Measurements from ENCODE around the gene RHBG.

DNA sequence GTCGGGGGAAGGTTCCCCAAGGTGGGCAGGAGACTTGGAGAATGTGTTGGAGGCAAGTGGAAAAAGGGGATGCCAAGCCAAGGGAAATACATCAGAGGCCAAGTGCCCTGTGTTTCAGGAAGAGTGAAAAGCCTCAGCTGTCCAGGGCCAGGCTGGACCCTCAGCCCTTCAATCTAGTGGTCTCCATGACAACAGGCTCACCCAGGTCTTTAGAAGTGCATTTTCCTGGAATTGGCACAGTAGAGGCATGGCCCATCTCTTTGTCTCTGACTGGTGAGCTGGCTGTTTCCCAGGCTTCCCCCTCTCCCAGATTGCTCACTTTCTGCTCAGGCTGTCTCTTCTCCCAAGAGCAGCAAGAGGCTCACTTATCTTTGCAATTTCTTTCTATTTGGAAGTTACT, 10.4 kb upstream of the RHBG start:
- TF ChIP-seq TCF4 (CRISPR knock-in tag; IDR thresholded peaks at IDR 0.05; ENCODE audit: borderline replicate concordance): no peak
- TF ChIP-seq RARB (CRISPR knock-in tag; IDR thresholded peaks at IDR 0.05): no peak
- no peak for TF ChIP-seq ZNF565 (CRISPR knock-in tag; conservative IDR thresholded peaks at IDR 0.05; ENCODE audit: low read depth)
- no peak for TF ChIP-seq CREB5 (CRISPR knock-in tag; IDR thresholded peaks at IDR 0.05; ENCODE audit: low read depth)
- no peak for TF ChIP-seq ZNF8 (CRISPR knock-in tag; IDR thresholded peaks at IDR 0.05)
- no peak for TF ChIP-seq SNAI2 (CRISPR knock-in tag; IDR thresholded peaks at IDR 0.05)
- no peak for TF ChIP-seq CSDC2 (CRISPR knock-in tag; IDR thresholded peaks at IDR 0.05)
- TF ChIP-seq ZFP3 (CRISPR knock-in tag; IDR thresholded peaks at IDR 0.05): no peak
- TF ChIP-seq TOX (CRISPR knock-in tag; IDR thresholded peaks at IDR 0.05; ENCODE audit: borderline replicate concordance): no peak
- TF ChIP-seq, protein P1, sequence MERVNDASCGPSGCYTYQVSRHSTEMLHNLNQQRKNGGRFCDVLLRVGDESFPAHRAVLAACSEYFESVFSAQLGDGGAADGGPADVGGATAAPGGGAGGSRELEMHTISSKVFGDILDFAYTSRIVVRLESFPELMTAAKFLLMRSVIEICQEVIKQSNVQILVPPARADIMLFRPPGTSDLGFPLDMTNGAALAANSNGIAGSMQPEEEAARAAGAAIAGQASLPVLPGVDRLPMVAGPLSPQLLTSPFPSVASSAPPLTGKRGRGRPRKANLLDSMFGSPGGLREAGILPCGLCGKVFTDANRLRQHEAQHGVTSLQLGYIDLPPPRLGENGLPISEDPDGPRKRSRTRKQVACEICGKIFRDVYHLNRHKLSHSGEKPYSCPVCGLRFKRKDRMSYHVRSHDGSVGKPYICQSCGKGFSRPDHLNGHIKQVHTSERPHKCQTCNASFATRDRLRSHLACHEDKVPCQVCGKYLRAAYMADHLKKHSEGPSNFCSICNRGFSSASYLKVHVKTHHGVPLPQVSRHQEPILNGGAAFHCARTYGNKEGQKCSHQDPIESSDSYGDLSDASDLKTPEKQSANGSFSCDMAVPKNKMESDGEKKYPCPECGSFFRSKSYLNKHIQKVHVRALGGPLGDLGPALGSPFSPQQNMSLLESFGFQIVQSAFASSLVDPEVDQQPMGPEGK (CRISPR knock-in tag; IDR thresholded peaks at IDR 0.05; ENCODE audit: borderline replicate concordance): no peak

All from SK-N-SH treated with all-trans-retinoic acid at 6 μM for 48 hours (cell line).